Activated B cell treated with CpG ODN at 0.5 μM for 24 hours (primary cell): ENCODE data around the gene RNASE12. TPM values are rescaled to one million over a fixed set of nuclear protein-coding genes. Genes with fewer than 3 reads are reported as not detected.
"Not testable (repeated sequence)": the region's sequence is repeated elsewhere in the genome, so short reads cannot be mapped to it uniquely, and the experiment has no call there.

Source experiments
- ATAC-seq: fragments of 200-7000 bp; cut with Tn5 transposase; one replicate; pipeline ENCODE4 v1.10.0; 2021; ENCODE audit warnings: low read depth, mild to moderate bottlenecking, moderate library complexity
- CTCF ChIA-PET: fragments of 350-600 bp; sonication (Branson Sonifier 250); formaldehyde crosslinking; loops from one replicate; lab custom pipeline; 2021; ENCODE audit warnings: antibody characterized with exemption; lab: Charles Lee
- POLR2A ChIA-PET: fragments of 350-600 bp; sonication (Branson Sonifier 250); formaldehyde crosslinking; loops from one replicate; lab custom pipeline; 2021; ENCODE audit warnings: antibody characterized with exemption; lab: Charles Lee
- DNase-seq: peaks from one replicate; pipeline ENCODE4 v3.0.0; 2022
- H3K27ac Mint-ChIP-seq: one replicate; pipeline ENCODE4 v1.8.0; 2020; ENCODE audit warnings: mixed read lengths
- H3K27me3 Mint-ChIP-seq: one replicate; pipeline ENCODE4 v1.8.0; 2021; ENCODE audit warnings: mixed read lengths
- H3K36me3 Mint-ChIP-seq: one replicate; pipeline ENCODE4 v1.8.0; 2021; ENCODE audit warnings: low read depth, mixed read lengths
- H3K4me1 Mint-ChIP-seq: one replicate; pipeline ENCODE4 v1.8.0; 2021; ENCODE audit warnings: mixed read lengths
- H3K4me3 Mint-ChIP-seq: one replicate; pipeline ENCODE4 v1.8.0; 2020; ENCODE audit warnings: mild to moderate bottlenecking, mixed read lengths
- H3K9me3 Mint-ChIP-seq: one replicate; pipeline ENCODE4 v1.8.0; 2020; ENCODE audit warnings: mixed read lengths
- CTCF ChIP-seq: fragments of 200-600 bp; IDR thresholded peaks from one replicate; pipeline ENCODE4 v1.8.0; 2022; ENCODE audit warnings: antibody characterized with exemption, mild to moderate bottlenecking
- intact Hi-C: fragments of 100-400 bp; cut with micrococcal nuclease; formaldehyde crosslinking; loops from one replicate; pipeline ENCODE4 v1.15.1; 2024
- total RNA-seq: library from RNA; stranded (reverse); gene quantifications from 2 replicates; pipeline ENCODE4 v1.2.3, GENCODE V29; 2022

The RNASE12 gene
- total RNA-seq, 1 donor from 2014 or later = not detected

GRCh38 chr14:20597108-20597507 lies 5.9 kb upstream of the RNASE12 start:
- ATAC-seq (no peak), DNase-seq (no peak)
- TF ChIP-seq CTCF = no peak
- intact Hi-C loops = no loop called here
- Mint-ChIP-seq H3K27me3 (peaks cover 2% of the 10 kb centered on the region), H3K27ac (no peak overlapping the region), H3K4me3 (no peak overlapping the region), H3K36me3 (no peaks in the 10 kb centered on the region), H3K4me1 (no peaks in the 10 kb centered on the region), H3K9me3 (no peaks in the 10 kb centered on the region)
- ChIA-PET POLR2A (no interaction called here), CTCF (interaction anchor here (1.1 to 1.2 kb wide), 2 partner anchors 11 to 17 kb away, joined by 3 read pairs; no protein-coding TSS in a partner anchor)

- POLR2A ChIA-PET, CTCF ChIA-PET, intact Hi-C loops, H3K4me3 Mint-ChIP-seq, DNase-seq, H3K9me3 Mint-ChIP-seq, H3K36me3 Mint-ChIP-seq, H3K27me3 Mint-ChIP-seq, H3K4me1 Mint-ChIP-seq, ATAC-seq, H3K27ac Mint-ChIP-seq: not testable (repeated sequence)
Observed at GRCh38 chr14:20595726-20596125, 4.5 kb upstream of the RNASE12 start.

- Mint-ChIP-seq H3K27ac (no peak overlapping the region), H3K27me3 (peaks cover 9% of the 10 kb centered on the region), H3K4me3 (no peak overlapping the region), H3K9me3 (no peaks in the 10 kb centered on the region), H3K36me3 (no peaks in the 10 kb centered on the region), H3K4me1 (no peaks in the 10 kb centered on the region)
- TF ChIP-seq CTCF = no peak
- ATAC-seq (no peak), DNase-seq (no peak)
- ChIA-PET CTCF (no interaction called here), POLR2A (no interaction called here)
- intact Hi-C loops = no loop called here
Observed at GRCh38 chr14:20592574-20592973, 1.4 kb upstream of the RNASE12 start.

GRCh38 chr14:20587489-20588154 lies 3.6 kb downstream of the RNASE12 start, which contains the start of gene RNASE11:
Gene RNASE11, minus strand, starts transcription at chr14:20588001.
- Mint-ChIP-seq H3K27me3 (peaks cover 24% of the 10 kb centered on the region), H3K4me3 (no peak within 1 kb of the TSS), H3K27ac (no peak within 1 kb of the TSS), H3K4me1 (no peaks in the 10 kb centered on the region), H3K36me3 (no peaks in the 10 kb centered on the region), H3K9me3 (peaks cover 4% of the 10 kb centered on the region)
- no peak for ATAC-seq
- TF ChIP-seq CTCF = no peak
- intact Hi-C loops = no loop called here
- ChIA-PET CTCF (no interaction called here), POLR2A (no interaction called here)
- no peak for DNase-seq

GRCh38 chr14:20583908-20584307 lies 7.3 kb downstream of the RNASE12 start:
- ChIA-PET POLR2A (no interaction called here), CTCF (no interaction called here)
- Mint-ChIP-seq H3K27me3 (peaks cover 17% of the 10 kb centered on the region), H3K4me3 (no peak overlapping the region), H3K36me3 (no peaks in the 10 kb centered on the region), H3K27ac (no peak overlapping the region), H3K9me3 (peaks cover 4% of the 10 kb centered on the region), H3K4me1 (no peaks in the 10 kb centered on the region)
- intact Hi-C loops = no loop called here
- DNase-seq (no peak), ATAC-seq (no peak)
- TF ChIP-seq CTCF = no peak
